Measurements from ENCODE around the gene PPP2R2C.

PPP2R2C gene

GRCh38 chr4:6478546-6479220, 6.3 kb upstream of the PPP2R2C start:
- no peak for TF ChIP-seq CTCF (IDR thresholded peaks at IDR 0.05; ENCODE audit: extremely low read depth, missing control alignments)
- no peak for DNase-seq (ENCODE audit: low spot score)

- DNase-seq (ENCODE audit: low spot score) = no peak
- no peak for TF ChIP-seq CTCF (IDR thresholded peaks at IDR 0.05; ENCODE audit: extremely low read depth, missing control alignments)
Observed at GRCh38 chr4:6476893-6477292, 4.5 kb upstream of the PPP2R2C start.

GRCh38 chr4:6475492-6476020, 3.1 kb upstream of the PPP2R2C start:
- no peak for DNase-seq (ENCODE audit: low spot score)
- TF ChIP-seq CTCF (IDR thresholded peaks at IDR 0.05; ENCODE audit: extremely low read depth, missing control alignments) = no peak

- no peak for TF ChIP-seq CTCF (IDR thresholded peaks at IDR 0.05; ENCODE audit: extremely low read depth, missing control alignments)
Observed at GRCh38 chr4:6474705-6475457, 2.5 kb upstream of the PPP2R2C start.

GRCh38 chr4:6474053-6474568, 1.7 kb upstream of the PPP2R2C start:
- TF ChIP-seq CTCF (IDR thresholded peaks at IDR 0.05; ENCODE audit: extremely low read depth, missing control alignments) = peak; percentile 19
- no peak for DNase-seq (ENCODE audit: low spot score)

More at GRCh38 chr4:6474705-6475457, 2.5 kb upstream of the PPP2R2C start:
- no peak for DNase-seq (ENCODE audit: low spot score)

GRCh38 chr4:6473264-6474052, 1.0 kb upstream of the PPP2R2C start:
- no peak for DNase-seq (ENCODE audit: low spot score)
- TF ChIP-seq CTCF (IDR thresholded peaks at IDR 0.05; ENCODE audit: extremely low read depth, missing control alignments) = no peak

All from GM20000 (cell line).